Loucy (cell line): ENCODE results near the gene WWTR1.

Experiments
- H2AFZ ChIP-seq: fragments of 200-600 bp; sonication (generic); 2 replicates; pipeline ENCODE4 v1.6.0; 2016; ENCODE audit warnings: antibody characterized with exemption, mild to moderate bottlenecking, low read length, moderate library complexity
- H3F3A ChIP-seq: fragments of 200-600 bp; 2 replicates; pipeline ENCODE4 v1.6.0; 2016; ENCODE audit warnings: antibody characterized with exemption, low read depth, mild to moderate bottlenecking
- H3K27me3 ChIP-seq: fragments of 200-600 bp; sonication (generic); 2 replicates; pipeline ENCODE4 v1.6.1; 2014; ENCODE audit warnings: low read length, mild to moderate bottlenecking; ENCODE audit not compliant: insufficient read depth, poor library complexity, severe bottlenecking
- H3K36me3 ChIP-seq: fragments of 200-600 bp; sonication (generic); 2 replicates; pipeline ENCODE4 v1.6.1; 2016; ENCODE audit warnings: low read length; ENCODE audit not compliant: insufficient read depth
- H3K4me1 ChIP-seq: fragments of 200-600 bp; sonication (generic); 2 replicates; pipeline ENCODE4 v1.5.1; 2014; ENCODE audit warnings: low read length, mild to moderate bottlenecking; ENCODE audit not compliant: insufficient read depth, poor library complexity, severe bottlenecking
- H3K4me2 ChIP-seq: fragments of 200-600 bp; sonication (generic); 2 replicates; pipeline ENCODE4 v1.6.0; 2014; ENCODE audit warnings: antibody characterized with exemption, low read length, low read depth, mild to moderate bottlenecking; ENCODE audit not compliant: poor library complexity, severe bottlenecking
- H3K4me3 ChIP-seq: fragments of 200-600 bp; sonication (generic); 2 replicates; pipeline ENCODE4 v1.5.1; 2014; ENCODE audit warnings: low read length, mild to moderate bottlenecking, mixed read lengths; ENCODE audit not compliant: poor library complexity, severe bottlenecking
- H3K79me2 ChIP-seq: fragments of 200-600 bp; sonication (generic); 2 replicates; pipeline ENCODE4 v1.6.1; 2014; ENCODE audit warnings: low read length; ENCODE audit not compliant: insufficient read depth
- H3K9ac ChIP-seq: fragments of 200-600 bp; sonication (generic); 2 replicates; pipeline ENCODE4 v1.6.0; 2014; ENCODE audit warnings: mild to moderate bottlenecking, low read depth, low read length, moderate library complexity; ENCODE audit not compliant: poor library complexity, severe bottlenecking
- H3K9me2 ChIP-seq: fragments of 200-600 bp; sonication (generic); replicated peaks from 2 replicates; pipeline ENCODE4 v1.6.1; 2016; ENCODE audit warnings: low read depth, low read length, mixed read lengths
- H3K9me3 ChIP-seq: fragments of 200-600 bp; sonication (generic); 2 replicates; pipeline ENCODE4 v1.6.1; 2014; ENCODE audit warnings: mild to moderate bottlenecking, antibody characterized with exemption, low read length, low read depth; ENCODE audit not compliant: insufficient read depth
- H4K20me1 ChIP-seq: fragments of 200-600 bp; sonication (generic); 2 replicates; pipeline ENCODE4 v1.6.0; 2014; ENCODE audit warnings: antibody characterized with exemption, low read length, mild to moderate bottlenecking; ENCODE audit not compliant: insufficient read depth, poor library complexity, severe bottlenecking
- CTCF ChIP-seq: fragments of 200-600 bp; sonication (generic); conservative IDR thresholded peaks from 2 replicates; pipeline ENCODE4 v1.5.1; 2014; ENCODE audit warnings: mild to moderate bottlenecking, antibody characterized with exemption, low read length
- EZH2phosphoT487 ChIP-seq: fragments of 200-600 bp; IDR thresholded peaks from 2 replicates; pipeline ENCODE4 v1.6.1; 2018; ENCODE audit warnings: antibody characterized with exemption, mild to moderate bottlenecking, moderate library complexity, borderline replicate concordance

The WWTR1 gene

GRCh38 chr3:149512073-149512782, 145.6 kb downstream of the WWTR1 start:
- no peaks in the 10 kb centered on the region for H3K9me3 ChIP-seq
- H2AFZ ChIP-seq = peak overlapping the region; percentile 76
- H3F3A ChIP-seq = no peaks in the 10 kb centered on the region
- no peaks in the 10 kb centered on the region for H3K9me2 ChIP-seq
- TF ChIP-seq EZH2phosphoT487 = no peak
- peak; percentile 94 for TF ChIP-seq CTCF
- no peak overlapping the region for H3K9ac ChIP-seq
- no peaks in the 10 kb centered on the region for H3K79me2 ChIP-seq
- no peak overlapping the region for H3K4me2 ChIP-seq
- no peaks in the 10 kb centered on the region for H4K20me1 ChIP-seq
- H3K4me1 ChIP-seq = peaks cover 10% of the 10 kb centered on the region
- no peaks in the 10 kb centered on the region for H3K27me3 ChIP-seq
- no peak overlapping the region for H3K4me3 ChIP-seq
- no peaks in the 10 kb centered on the region for H3K36me3 ChIP-seq

- no peaks in the 10 kb centered on the region for H3K36me3 ChIP-seq
- H3K27me3 ChIP-seq = no peaks in the 10 kb centered on the region
- no peaks in the 10 kb centered on the region for H3K79me2 ChIP-seq
- TF ChIP-seq CTCF (no peak), EZH2phosphoT487 (no peak)
- H3F3A ChIP-seq = no peaks in the 10 kb centered on the region
- peaks cover 17% of the 10 kb centered on the region for H3K4me1 ChIP-seq
- H3K9me3 ChIP-seq = no peaks in the 10 kb centered on the region
- no peak overlapping the region for H3K9ac ChIP-seq
- H3K4me3 ChIP-seq = no peak overlapping the region
- H3K9me2 ChIP-seq = no peaks in the 10 kb centered on the region
- no peak overlapping the region for H2AFZ ChIP-seq
- H4K20me1 ChIP-seq = no peaks in the 10 kb centered on the region
- no peak overlapping the region for H3K4me2 ChIP-seq
Measured at GRCh38 chr3:149511040-149511626, 146.7 kb downstream of the WWTR1 start.

DNA sequence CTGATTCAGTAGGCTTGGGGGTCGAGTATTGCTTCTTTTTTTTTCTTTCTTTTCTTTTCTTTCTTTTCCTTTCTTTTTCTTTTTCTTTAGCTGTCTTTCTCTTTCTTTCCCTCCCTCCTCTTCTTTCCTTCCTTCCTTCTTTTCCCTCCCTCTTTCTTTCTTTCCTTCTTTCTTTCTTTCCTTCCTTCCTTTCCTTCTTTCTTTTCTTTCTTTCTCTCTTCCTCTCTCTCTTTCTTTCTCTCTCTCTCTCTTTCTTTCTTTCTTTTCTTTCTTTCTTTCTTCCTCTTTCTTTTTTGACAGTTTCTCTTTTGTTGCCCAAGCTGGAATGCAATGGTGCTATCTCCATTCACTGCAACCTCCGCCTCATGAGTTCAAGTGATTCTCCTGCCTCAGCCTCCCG, 147.3 kb downstream of the WWTR1 start:
- no peak for TF ChIP-seq EZH2phosphoT487
- TF ChIP-seq CTCF = no peak
- Histone ChIP-seq H3F3A (no peaks in the 10 kb centered on the region), H3K79me2 (no peaks in the 10 kb centered on the region), H3K4me1 (peaks cover 17% of the 10 kb centered on the region), H3K9ac (no peak overlapping the region), H3K36me3 (no peaks in the 10 kb centered on the region), H3K4me3 (no peak overlapping the region), H3K4me2 (no peak overlapping the region), H4K20me1 (no peaks in the 10 kb centered on the region), H3K9me2 (no peaks in the 10 kb centered on the region), H2AFZ (no peak overlapping the region), H3K9me3 (no peaks in the 10 kb centered on the region), H3K27me3 (no peaks in the 10 kb centered on the region)
